ENCODE results near the gene SLC31A1. TPM values are rescaled to one million over a fixed set of nuclear protein-coding genes. Genes with fewer than 3 reads are reported as not detected.
"Not testable (repeated sequence)": the region's sequence is repeated elsewhere in the genome, so short reads cannot be mapped to it uniquely, and the experiment has no call there.

Gene SLC31A1
- total and polyA plus RNA-seq, 2 donors, result 10.1 to 19.5 TPM

DNA sequence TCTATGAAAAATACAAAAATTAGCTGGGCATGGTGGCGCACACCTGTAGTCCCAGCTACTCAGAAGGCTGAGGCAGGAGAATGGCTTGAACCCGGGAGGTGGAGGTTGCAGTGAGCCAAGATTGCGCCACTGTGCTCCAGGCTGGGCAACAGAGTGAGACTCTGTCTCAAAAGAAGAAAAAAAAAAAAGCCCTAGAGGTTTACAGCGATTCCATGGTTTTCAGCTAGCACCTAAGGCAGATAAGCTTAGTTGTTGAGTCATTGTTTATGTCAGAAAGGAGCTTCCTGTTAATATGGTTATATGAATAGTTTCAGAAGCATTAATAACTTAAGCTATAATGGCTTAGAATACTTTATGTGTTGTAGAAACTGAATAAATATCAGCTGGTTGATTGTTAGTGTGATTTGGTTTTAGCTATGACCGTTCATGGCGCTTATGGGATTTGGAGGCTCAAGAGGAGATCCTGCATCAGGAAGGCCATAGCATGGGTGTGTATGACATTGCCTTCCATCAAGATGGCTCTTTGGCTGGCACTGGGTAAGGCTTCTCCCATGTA lies 68.8 kb downstream of the SLC31A1 start:
- Histone ChIP-seq H3K27ac (ENCODE audit: low read depth) (no peak overlapping the region), H3K4me1 (ENCODE audit: insufficient read depth) (no peaks in the 10 kb centered on the region), H3K4me3 (ENCODE audit: low read depth, low read length) (no peak overlapping the region), H3K36me3 (ENCODE audit: insufficient read depth) (peaks cover 10% of the 10 kb centered on the region)
- DNase-seq (ENCODE audit: extremely low spot score), result no peak
- WGBS, result 93% methylated on average over 6 of the region's 6 CpGs

DNA sequence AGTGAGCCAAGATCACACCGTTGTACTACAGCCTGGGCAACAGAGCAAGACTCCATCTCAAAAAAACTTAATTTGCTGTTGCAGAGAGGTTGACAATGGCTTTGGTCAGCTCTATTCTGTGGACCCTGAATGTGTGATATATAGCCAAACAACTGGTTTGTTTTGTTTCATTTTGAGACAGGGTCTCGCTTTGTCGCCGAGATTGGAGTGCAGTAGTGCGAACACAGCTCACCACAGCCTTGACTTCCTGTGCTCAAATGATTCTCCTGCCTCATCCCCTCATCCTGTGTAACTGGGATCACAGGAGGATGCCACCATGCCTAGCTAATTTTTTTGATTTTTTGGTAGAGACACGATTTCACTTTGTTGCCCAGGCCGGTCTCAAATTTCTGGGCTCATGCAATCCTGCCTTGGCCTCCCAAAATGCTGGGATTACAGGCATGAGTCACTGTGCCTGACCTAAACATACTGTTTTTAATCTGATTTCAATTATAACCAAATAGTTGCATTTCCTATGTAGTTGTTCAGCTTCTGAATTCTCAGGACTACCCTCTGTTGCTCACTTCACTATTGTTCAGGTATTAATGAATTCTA lies 72.0 kb downstream of the SLC31A1 start:
- H3K4me1 ChIP-seq (ENCODE audit: insufficient read depth), result no peaks in the 10 kb centered on the region
- H3K4me3 ChIP-seq (ENCODE audit: low read depth, low read length), result no peak overlapping the region
- peaks cover 4% of the 10 kb centered on the region for H3K36me3 ChIP-seq (ENCODE audit: insufficient read depth)
- no peak overlapping the region for H3K27ac ChIP-seq (ENCODE audit: low read depth)
- DNase-seq (ENCODE audit: extremely low spot score), result no peak
- 78% methylated on average over 7 of the region's 7 CpGs for WGBS

DNA sequence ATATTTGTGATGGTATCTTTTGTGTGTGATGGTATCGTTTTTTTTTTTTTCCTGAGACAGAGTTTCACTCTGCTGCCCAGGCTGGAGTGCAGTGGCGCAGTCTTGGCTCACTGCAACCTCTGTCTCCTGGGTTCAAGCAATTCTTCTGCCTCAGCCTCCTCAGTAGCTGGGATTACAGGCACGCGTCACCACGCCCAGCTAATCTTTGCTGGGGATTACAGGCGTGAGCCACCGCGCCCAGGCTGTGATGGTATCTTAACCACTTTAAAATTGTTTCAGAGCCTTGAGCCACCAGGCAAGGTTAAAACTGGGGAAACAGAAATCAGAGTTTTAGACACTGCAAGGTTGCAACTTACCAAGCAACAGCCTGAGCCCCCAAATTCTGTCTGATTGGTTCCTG lies 74.9 kb downstream of the SLC31A1 start:
- not testable (repeated sequence) for H3K4me1 ChIP-seq (ENCODE audit: insufficient read depth); H3K27ac ChIP-seq (ENCODE audit: low read depth); DNase-seq (ENCODE audit: extremely low spot score); H3K36me3 ChIP-seq (ENCODE audit: insufficient read depth); H3K4me3 ChIP-seq (ENCODE audit: low read depth, low read length)
- WGBS, result 75% methylated on average over 8 of the region's 8 CpGs

- no peak overlapping the region for H3K4me3 ChIP-seq (ENCODE audit: low read depth, low read length)
- 59% methylated on average over 9 of the region's 9 CpGs for WGBS
- no peaks in the 10 kb centered on the region for H3K4me1 ChIP-seq (ENCODE audit: insufficient read depth)
- no peak overlapping the region for H3K27ac ChIP-seq (ENCODE audit: low read depth)
- no peaks in the 10 kb centered on the region for H3K36me3 ChIP-seq (ENCODE audit: insufficient read depth)
- no peak for DNase-seq (ENCODE audit: extremely low spot score)
These were observed 75.6 kb downstream of the SLC31A1 start for GRCh38 chr9:113296796-113297558.

DNA sequence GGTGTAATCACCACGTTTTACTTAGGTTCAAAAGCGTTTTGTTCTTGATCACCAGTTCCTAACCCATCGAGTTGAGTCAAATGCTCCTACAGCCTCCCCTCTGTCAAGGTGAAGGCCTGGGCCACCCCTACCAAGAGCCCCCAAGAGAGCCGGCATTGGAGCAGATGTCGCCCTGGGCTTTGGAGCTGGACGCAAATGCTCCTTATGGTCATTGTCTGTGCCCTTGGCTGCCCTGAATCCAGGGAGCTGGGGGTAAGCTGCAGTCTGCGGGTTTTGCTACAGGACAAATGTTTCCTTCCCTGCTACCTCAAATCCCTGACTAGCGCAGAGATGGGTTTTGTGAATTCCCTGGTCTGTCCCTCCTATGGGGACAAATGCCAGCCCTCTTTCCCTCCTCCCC lies 77.0 kb downstream of the SLC31A1 start:
- Histone ChIP-seq H3K27ac (ENCODE audit: low read depth) (no peak overlapping the region), H3K36me3 (ENCODE audit: insufficient read depth) (no peaks in the 10 kb centered on the region), H3K4me3 (ENCODE audit: low read depth, low read length) (no peak overlapping the region), H3K4me1 (ENCODE audit: insufficient read depth) (no peaks in the 10 kb centered on the region)
- no peak for DNase-seq (ENCODE audit: extremely low spot score)
- WGBS, result 88% methylated on average over 8 of the region's 8 CpGs

DNA sequence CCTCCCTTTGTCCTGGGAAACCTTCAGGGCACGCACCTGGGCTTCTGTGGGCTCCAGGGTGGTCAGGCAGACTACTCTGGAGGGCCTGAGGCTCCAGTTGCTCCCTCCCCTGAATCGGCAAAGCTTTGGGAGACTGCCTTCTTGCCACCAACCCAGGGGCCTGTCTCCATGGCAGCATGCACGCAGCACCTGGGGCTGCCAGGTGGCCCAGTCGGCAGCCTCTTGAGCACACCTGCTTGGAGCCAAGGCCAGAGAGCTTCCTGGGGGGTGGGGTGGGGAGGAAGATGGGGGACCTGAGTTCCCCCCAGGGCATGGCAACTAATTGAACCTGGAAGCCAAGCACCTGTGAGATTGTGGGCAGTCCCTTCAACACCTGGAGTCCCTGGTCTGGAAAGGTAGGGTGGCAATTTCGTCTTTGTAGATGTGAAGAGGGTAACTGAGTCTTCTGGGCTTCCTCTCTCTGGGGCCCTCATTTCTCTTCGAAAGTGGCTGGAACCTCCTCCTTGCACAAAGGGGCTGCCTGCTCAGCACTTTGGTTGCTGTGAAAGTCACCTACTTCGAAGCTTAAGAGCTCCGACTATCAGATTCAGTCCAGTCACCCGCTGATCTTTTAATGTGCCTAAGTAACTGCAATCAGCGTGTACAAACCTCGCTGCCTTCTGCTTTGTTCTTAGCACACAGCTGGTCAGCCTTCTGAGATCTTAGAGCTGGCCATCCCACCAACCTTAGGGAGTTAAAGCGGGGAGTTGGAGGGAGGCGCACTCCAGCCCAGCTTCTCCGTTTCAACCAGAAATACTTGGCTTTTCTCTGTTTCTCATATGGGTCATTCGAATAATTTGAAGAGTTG lies 77.8 kb downstream of the SLC31A1 start:
- DNase-seq (ENCODE audit: extremely low spot score), result no peak
- H3K4me1 ChIP-seq (ENCODE audit: insufficient read depth), result no peaks in the 10 kb centered on the region
- 86% methylated on average over 15 of the region's 15 CpGs for WGBS

GRCh38 chr9:113299800-113300292 lies 78.5 kb downstream of the SLC31A1 start:
- Histone ChIP-seq H3K27ac (ENCODE audit: low read depth) (no peak overlapping the region), H3K4me1 (ENCODE audit: insufficient read depth) (no peaks in the 10 kb centered on the region), H3K4me3 (ENCODE audit: low read depth, low read length) (no peak overlapping the region), H3K36me3 (ENCODE audit: insufficient read depth) (no peaks in the 10 kb centered on the region)
- WGBS, result 27% methylated on average over 8 of the region's 8 CpGs
- peak; percentile 37 for DNase-seq (ENCODE audit: extremely low spot score)

More for the DNA sequence above, 77.8 kb downstream of the SLC31A1 start:
- Histone ChIP-seq H3K4me3 (ENCODE audit: low read depth, low read length) (no peak overlapping the region), H3K36me3 (ENCODE audit: insufficient read depth) (no peaks in the 10 kb centered on the region), H3K27ac (ENCODE audit: low read depth) (no peak overlapping the region)

GRCh38 chr9:113301548-113301947 lies 80.2 kb downstream of the SLC31A1 start:
- no peak overlapping the region for H3K27ac ChIP-seq (ENCODE audit: low read depth)
- H3K4me3 ChIP-seq (ENCODE audit: low read depth, low read length), result no peak overlapping the region
- DNase-seq (ENCODE audit: extremely low spot score), result no peak
- no peaks in the 10 kb centered on the region for H3K4me1 ChIP-seq (ENCODE audit: insufficient read depth)
- 88% methylated on average over 8 of the region's 8 CpGs for WGBS
- no peaks in the 10 kb centered on the region for H3K36me3 ChIP-seq (ENCODE audit: insufficient read depth)

DNA sequence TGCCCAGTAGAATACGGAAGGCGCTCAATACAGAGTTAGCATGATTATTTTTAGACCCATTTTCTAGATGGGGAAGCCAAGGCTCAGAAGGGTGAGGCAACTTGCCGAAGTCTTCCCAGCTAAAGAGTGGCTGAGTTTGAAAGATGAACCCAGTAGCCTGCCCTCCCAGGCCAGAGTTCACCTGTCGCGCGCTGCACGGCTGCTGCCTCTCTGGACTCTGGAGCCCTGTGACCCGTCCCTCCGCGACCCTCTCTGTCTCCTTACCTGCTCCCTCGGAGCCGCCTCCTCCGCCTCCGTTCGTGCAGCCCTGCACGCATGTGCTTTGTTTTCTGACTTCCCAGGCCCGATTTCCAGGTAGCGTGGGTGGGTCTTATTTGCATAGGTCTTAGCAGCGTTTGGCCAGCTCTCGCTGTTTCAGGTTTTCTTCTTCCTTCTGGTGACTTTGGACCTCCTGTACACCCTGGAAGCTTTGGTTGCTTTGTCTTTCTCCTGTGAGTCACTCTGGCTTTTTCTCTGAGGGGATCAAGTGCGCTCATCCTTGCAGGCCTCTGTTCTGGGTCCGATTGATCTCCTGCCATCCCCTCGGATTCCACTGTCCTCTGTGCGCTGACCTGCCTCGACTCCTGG lies 81.6 kb downstream of the SLC31A1 start, which contains the start of gene RNF183:
RNF183 (minus strand) TSS at position 585 of the 627 bp plus-strand sequence. CDS start 5,192 bp downstream, outside the sequence.
- Histone ChIP-seq H3K4me1 (ENCODE audit: insufficient read depth) (no peaks in the 10 kb centered on the region), H3K4me3 (ENCODE audit: low read depth, low read length) (no peak within 1 kb of the TSS), H3K36me3 (ENCODE audit: insufficient read depth) (no peaks in the 10 kb centered on the region), H3K27ac (ENCODE audit: low read depth) (no peak within 1 kb of the TSS)
- no peak for DNase-seq (ENCODE audit: extremely low spot score)
- 76% methylated on average over 25 of the region's 25 CpGs for WGBS

DNA sequence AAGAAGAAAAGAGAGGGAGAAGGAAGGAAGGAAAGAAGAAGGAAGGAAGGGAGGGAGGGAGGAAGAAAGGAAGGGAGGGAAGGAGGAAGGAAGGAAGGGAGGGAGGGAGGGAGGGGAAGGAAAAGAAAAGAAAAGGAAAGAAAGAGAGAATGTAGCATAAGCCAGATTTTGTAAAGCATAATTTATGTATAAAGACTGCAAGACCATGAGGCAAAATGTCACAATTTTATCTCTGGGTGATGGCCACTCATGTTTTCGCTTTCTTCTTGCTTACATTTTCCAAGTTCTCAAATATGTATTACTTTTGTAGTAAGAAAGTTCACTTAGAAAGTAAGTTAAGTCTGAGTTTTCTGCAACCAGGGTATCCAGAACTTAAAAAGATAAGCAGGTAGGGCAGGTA lies 85.2 kb downstream of the SLC31A1 start:
- no peak overlapping the region for H3K4me3 ChIP-seq (ENCODE audit: low read depth, low read length)
- no peaks in the 10 kb centered on the region for H3K36me3 ChIP-seq (ENCODE audit: insufficient read depth)
- H3K4me1 ChIP-seq (ENCODE audit: insufficient read depth), result no peaks in the 10 kb centered on the region
- DNase-seq (ENCODE audit: extremely low spot score), result no peak
- 86% methylated on average over 1 of the region's 1 CpG for WGBS
- H3K27ac ChIP-seq (ENCODE audit: low read depth), result no peak overlapping the region

GRCh38 chr9:113307396-113307975 lies 86.1 kb downstream of the SLC31A1 start:
- H3K4me3 ChIP-seq (ENCODE audit: low read depth, low read length), result no peak overlapping the region
- H3K4me1 ChIP-seq (ENCODE audit: insufficient read depth), result no peaks in the 10 kb centered on the region
- WGBS, result 59% methylated on average over 8 of the region's 8 CpGs
- no peak for DNase-seq (ENCODE audit: extremely low spot score)
- no peaks in the 10 kb centered on the region for H3K36me3 ChIP-seq (ENCODE audit: insufficient read depth)
- no peak overlapping the region for H3K27ac ChIP-seq (ENCODE audit: low read depth)

DNA sequence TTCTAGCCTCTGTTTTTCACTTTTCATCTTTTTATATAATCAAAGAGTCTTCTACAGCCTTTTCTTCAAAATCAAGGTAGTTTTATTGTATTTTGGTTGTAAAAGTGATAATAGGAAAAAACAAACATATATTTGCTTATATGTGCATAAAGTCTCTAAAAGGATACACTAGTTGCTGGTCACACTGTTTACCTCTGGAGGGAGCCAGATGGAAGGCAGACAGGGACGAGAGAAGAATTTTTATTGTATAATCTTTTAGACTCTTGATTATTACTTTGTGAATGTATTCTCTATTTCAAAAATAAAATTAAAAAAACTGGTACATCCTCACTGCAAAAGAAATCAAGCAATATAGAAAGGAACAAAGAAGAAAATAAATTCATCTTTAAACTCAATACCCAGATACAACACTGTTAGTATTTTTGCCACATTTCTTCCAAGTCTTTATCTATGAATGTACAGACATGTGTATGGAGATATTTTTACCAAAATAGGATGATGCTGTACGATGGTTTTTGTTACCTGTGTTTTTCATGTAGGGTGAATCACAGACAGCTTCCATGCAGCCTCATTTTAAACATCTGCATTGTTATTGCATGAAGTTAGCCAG lies 88.0 kb downstream of the SLC31A1 start:
- no peak overlapping the region for H3K4me3 ChIP-seq (ENCODE audit: low read depth, low read length)
- H3K4me1 ChIP-seq (ENCODE audit: insufficient read depth), result no peaks in the 10 kb centered on the region
- H3K27ac ChIP-seq (ENCODE audit: low read depth), result no peak overlapping the region
- no peaks in the 10 kb centered on the region for H3K36me3 ChIP-seq (ENCODE audit: insufficient read depth)
- DNase-seq (ENCODE audit: extremely low spot score), result no peak
- 4% methylated on average over 2 of the region's 2 CpGs for WGBS
